Rectal smooth muscle tissue (tissue), 1 donor: Measurements from ENCODE around the gene SERGEF.

Source experiments
- H3K27ac ChIP-seq: one replicate; pipeline ENCODE4 v1.7.0; 2013; ENCODE audit warnings: low read depth, low read length, inconsistent platforms
- H3K27me3 ChIP-seq: one replicate; pipeline ENCODE4 v1.7.0; 2013; ENCODE audit warnings: low read length; ENCODE audit not compliant: control insufficient read depth, insufficient read depth
- H3K36me3 ChIP-seq: one replicate; pipeline ENCODE4 v1.7.0; 2013; ENCODE audit warnings: low read length; ENCODE audit not compliant: control insufficient read depth, insufficient read depth
- H3K4me1 ChIP-seq: one replicate; pipeline ENCODE4 v1.7.0; 2013; ENCODE audit warnings: low read length; ENCODE audit not compliant: control insufficient read depth, insufficient read depth
- H3K4me3 ChIP-seq: one replicate; pipeline ENCODE4 v1.7.0; 2013; ENCODE audit warnings: low read length
- H3K9ac ChIP-seq: one replicate; pipeline ENCODE4 v1.7.0; 2013; ENCODE audit warnings: low read length

SERGEF gene

GRCh38 chr11:17764446-17765218 is 248.2 kb downstream of the SERGEF start:
- Histone ChIP-seq H3K9ac (no peak overlapping the region), H3K36me3 (no peaks in the 10 kb centered on the region), H3K27me3 (no peaks in the 10 kb centered on the region), H3K4me1 (no peaks in the 10 kb centered on the region), H3K27ac (no peak overlapping the region), H3K4me3 (no peak overlapping the region)

GRCh38 chr11:17763703-17764102 is 249.1 kb downstream of the SERGEF start:
- no peak overlapping the region for H3K4me3 ChIP-seq
- H3K9ac ChIP-seq = no peak overlapping the region
- H3K36me3 ChIP-seq = no peaks in the 10 kb centered on the region
- no peaks in the 10 kb centered on the region for H3K27me3 ChIP-seq
- H3K4me1 ChIP-seq = no peaks in the 10 kb centered on the region
- H3K27ac ChIP-seq = no peak overlapping the region

- H3K36me3 ChIP-seq = no peaks in the 10 kb centered on the region
- H3K27me3 ChIP-seq = no peaks in the 10 kb centered on the region
- no peak overlapping the region for H3K9ac ChIP-seq
- H3K4me3 ChIP-seq = no peak overlapping the region
- no peaks in the 10 kb centered on the region for H3K4me1 ChIP-seq
- no peak overlapping the region for H3K27ac ChIP-seq
Observed at GRCh38 chr11:17763244-17763643, 249.6 kb downstream of the SERGEF start.

- Histone ChIP-seq H3K36me3 (no peaks in the 10 kb centered on the region), H3K9ac (no peak overlapping the region), H3K4me1 (no peaks in the 10 kb centered on the region), H3K27ac (no peak overlapping the region), H3K4me3 (no peak overlapping the region), H3K27me3 (no peaks in the 10 kb centered on the region)
Observed at GRCh38 chr11:17762309-17762974, 250.4 kb downstream of the SERGEF start.

- no peaks in the 10 kb centered on the region for H3K36me3 ChIP-seq
- no peaks in the 10 kb centered on the region for H3K27me3 ChIP-seq
- no peak overlapping the region for H3K9ac ChIP-seq
- no peak overlapping the region for H3K4me3 ChIP-seq
- H3K27ac ChIP-seq = no peak overlapping the region
- no peaks in the 10 kb centered on the region for H3K4me1 ChIP-seq
Observed at GRCh38 chr11:17760102-17761029, 252.5 kb downstream of the SERGEF start.

- H3K9ac ChIP-seq = no peak overlapping the region
- H3K36me3 ChIP-seq = no peaks in the 10 kb centered on the region
- H3K27ac ChIP-seq = no peak overlapping the region
- no peaks in the 10 kb centered on the region for H3K4me1 ChIP-seq
- no peaks in the 10 kb centered on the region for H3K27me3 ChIP-seq
- H3K4me3 ChIP-seq = no peak overlapping the region
Observed at GRCh38 chr11:17755891-17756290, 257.0 kb downstream of the SERGEF start.

DNA sequence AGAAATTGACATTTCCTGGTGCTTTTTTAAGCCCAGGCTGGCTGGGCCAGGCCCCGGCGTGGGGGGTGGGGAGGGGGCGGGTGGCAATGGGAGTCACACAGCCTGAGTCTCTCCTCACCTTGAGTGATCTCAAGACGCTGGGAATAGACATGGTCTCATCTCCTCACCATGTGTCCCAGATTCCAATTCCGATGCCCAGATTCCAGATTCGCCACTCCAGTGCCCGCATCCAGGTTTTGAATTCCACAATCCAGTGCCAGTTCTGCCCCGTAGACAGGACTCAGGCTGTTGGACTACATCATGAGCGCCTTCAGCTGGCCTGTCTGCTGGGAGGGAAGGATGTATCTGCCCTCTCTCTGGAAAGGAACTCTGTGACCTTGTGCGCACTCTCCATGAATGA is 259.2 kb downstream of the SERGEF start:
- H3K9ac ChIP-seq = no peak overlapping the region
- H3K27me3 ChIP-seq = no peaks in the 10 kb centered on the region
- no peak overlapping the region for H3K27ac ChIP-seq
- no peak overlapping the region for H3K4me3 ChIP-seq
- no peaks in the 10 kb centered on the region for H3K36me3 ChIP-seq
- H3K4me1 ChIP-seq = no peaks in the 10 kb centered on the region

DNA sequence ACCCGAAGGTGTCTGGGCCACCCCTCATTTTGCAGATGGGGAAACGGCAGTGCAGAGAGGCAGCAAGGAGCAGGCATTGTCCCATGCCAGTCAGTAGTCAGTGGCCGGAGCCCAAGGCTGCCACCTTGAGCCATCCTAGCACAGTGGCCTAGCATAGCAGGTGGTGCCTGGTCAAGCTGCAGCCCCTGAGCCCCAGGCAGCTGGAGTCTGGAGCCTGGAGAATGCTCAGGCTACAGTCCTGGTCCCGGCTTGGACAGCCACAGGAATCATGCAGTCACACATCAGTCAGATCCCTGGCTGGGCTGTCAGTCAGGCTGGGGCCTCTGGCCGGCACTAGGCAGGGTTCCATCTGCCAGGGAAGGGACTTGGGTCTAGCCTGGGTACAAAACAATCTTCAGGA is 259.7 kb downstream of the SERGEF start:
- no peak overlapping the region for H3K4me3 ChIP-seq
- no peaks in the 10 kb centered on the region for H3K36me3 ChIP-seq

DNA sequence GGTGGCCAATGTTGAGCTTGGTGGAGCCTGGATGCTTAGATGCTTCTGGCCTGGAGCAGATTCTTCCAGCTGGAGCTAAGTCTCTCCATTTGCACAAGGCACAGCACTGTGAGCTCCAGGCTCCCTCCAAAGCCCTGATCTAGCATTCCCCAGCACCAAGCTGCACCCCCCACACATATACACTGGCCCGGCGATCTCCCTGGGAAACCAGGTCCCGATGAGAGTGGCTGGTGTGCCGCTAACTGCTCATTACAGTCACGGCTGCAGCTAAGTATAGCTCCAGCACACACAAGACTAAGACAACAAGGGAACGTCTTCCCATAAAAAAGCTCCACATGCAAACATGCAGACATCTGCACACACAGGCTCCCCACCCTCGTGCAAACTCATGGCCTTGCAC is 260.7 kb downstream of the SERGEF start:
- no peaks in the 10 kb centered on the region for H3K36me3 ChIP-seq
- H3K9ac ChIP-seq = no peak overlapping the region
- H3K27ac ChIP-seq = no peak overlapping the region
- H3K27me3 ChIP-seq = no peaks in the 10 kb centered on the region
- H3K4me1 ChIP-seq = no peaks in the 10 kb centered on the region
- H3K4me3 ChIP-seq = no peak overlapping the region

More for the DNA sequence above, 259.7 kb downstream of the SERGEF start:
- Histone ChIP-seq H3K27me3 (no peaks in the 10 kb centered on the region), H3K27ac (no peak overlapping the region), H3K9ac (no peak overlapping the region), H3K4me1 (no peaks in the 10 kb centered on the region)

DNA sequence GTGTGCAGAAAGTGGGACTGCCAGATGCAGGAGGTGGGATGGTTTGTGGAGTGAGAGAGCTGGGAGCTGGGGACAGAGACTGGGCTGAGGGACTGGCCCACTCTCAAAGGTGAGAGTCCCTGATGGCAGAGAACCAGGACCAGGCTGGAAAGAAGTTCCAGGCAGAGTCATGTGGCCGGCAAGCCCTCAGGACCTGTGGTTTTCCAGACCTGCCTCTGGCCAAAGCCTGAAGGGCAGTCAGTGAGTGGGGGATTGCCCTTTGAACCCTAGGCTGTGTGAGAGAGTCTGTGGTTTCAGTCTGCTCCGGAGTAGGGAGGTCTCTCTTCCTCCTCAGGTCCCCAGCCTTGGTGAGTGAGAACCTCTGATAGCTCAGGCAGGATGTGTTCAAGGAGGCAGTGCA is 261.3 kb downstream of the SERGEF start:
- Histone ChIP-seq H3K4me3 (no peak overlapping the region), H3K27ac (no peak overlapping the region), H3K27me3 (no peaks in the 10 kb centered on the region), H3K36me3 (no peaks in the 10 kb centered on the region), H3K9ac (no peak overlapping the region), H3K4me1 (no peaks in the 10 kb centered on the region)

DNA sequence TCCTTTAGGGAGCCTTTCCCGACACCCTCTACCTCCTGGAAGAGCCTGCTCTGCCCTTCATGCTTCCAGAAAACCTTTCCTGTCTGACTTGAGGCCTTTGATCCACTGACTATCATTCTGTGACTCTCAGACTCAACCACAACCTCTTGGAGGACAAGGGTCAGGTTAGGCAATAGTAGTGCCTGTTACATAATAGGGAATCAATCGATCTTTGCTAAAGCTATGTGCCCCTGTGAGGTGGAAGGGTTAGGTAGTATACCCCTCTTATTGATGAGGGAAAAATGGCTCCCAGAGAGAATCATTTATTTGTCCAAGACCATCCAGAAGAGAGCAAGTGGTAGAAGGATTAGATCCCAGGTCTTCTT is 262.1 kb downstream of the SERGEF start:
- Histone ChIP-seq H3K36me3 (no peaks in the 10 kb centered on the region), H3K27me3 (no peaks in the 10 kb centered on the region), H3K27ac (no peak overlapping the region), H3K4me3 (no peak overlapping the region), H3K4me1 (no peaks in the 10 kb centered on the region), H3K9ac (no peak overlapping the region)

DNA sequence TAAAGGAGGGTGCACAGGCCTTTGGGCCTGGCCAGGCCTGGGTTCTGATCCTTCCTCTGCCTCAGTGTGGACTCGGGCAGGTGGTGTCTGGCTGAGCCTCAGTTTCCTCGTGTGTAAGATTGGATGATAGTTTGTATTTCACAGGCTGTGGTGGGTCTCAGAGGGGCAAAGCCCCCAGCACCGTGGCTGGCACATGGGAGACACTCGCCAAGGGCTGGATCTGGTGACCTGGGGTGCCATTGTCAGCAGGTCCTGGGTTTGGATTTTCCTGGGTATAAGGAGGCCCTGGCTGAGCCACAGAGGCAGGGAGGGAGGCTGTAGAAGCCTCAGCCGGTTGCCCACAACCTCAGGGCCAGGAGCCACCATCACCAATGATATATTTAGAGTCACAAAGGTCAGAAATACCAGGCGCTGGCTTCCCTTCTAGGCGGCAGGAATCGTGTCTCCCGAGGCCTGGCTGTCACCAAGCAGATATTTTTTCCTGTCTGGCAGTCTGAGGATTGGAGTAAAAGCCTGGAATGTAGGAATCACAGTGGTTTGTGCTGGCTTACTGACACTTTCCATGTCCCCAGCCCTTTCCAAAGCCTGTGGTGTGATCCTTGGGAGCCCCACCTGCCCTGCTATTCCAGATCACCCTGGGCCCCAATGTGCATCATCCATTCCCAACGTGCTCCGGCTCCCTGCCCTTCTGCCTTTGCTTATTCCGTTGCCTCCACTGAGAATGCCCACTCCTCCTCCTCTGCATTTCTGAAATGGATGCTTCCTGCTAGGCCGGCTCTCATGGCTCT is 262.6 kb downstream of the SERGEF start:
- Histone ChIP-seq H3K4me3 (no peak overlapping the region), H3K4me1 (no peaks in the 10 kb centered on the region), H3K27me3 (no peaks in the 10 kb centered on the region), H3K36me3 (no peaks in the 10 kb centered on the region), H3K9ac (no peak overlapping the region), H3K27ac (no peak overlapping the region)
